GM18499 (cell line): ENCODE data around the gene SCN2B.
"Not testable (repeated sequence)": the region's sequence is repeated elsewhere in the genome, so short reads cannot be mapped to it uniquely, and the experiment has no call there.

Experiments used
- ATAC-seq: cut with Tn5 transposase; IDR thresholded peaks from one replicate; pipeline ENCODE4 v1.9.1; 2021; ENCODE audit warnings: moderate number of reproducible peaks; ENCODE audit not compliant: insufficient read depth, unreplicated experiment

SCN2B gene

GRCh38 chr11:118207079-118207478, 30.6 kb upstream of the SCN2B start:
- no peak for ATAC-seq

- no peak for ATAC-seq
Measured at GRCh38 chr11:118206391-118207031, 30.1 kb upstream of the SCN2B start.

- no peak for ATAC-seq
Measured at GRCh38 chr11:118205606-118206378, 29.4 kb upstream of the SCN2B start.

GRCh38 chr11:118202599-118203422, 26.4 kb upstream of the SCN2B start:
- no peak for ATAC-seq

GRCh38 chr11:118201966-118202365, 25.5 kb upstream of the SCN2B start:
- no peak for ATAC-seq

- no peak for ATAC-seq
Measured at GRCh38 chr11:118200901-118201680, 24.7 kb upstream of the SCN2B start.

GRCh38 chr11:118200497-118200896, 24.1 kb upstream of the SCN2B start:
- no peak for ATAC-seq

- no peak for ATAC-seq
Measured at GRCh38 chr11:118199135-118199534, 22.7 kb upstream of the SCN2B start.

GRCh38 chr11:118198370-118198769, 21.9 kb upstream of the SCN2B start:
- no peak for ATAC-seq

GRCh38 chr11:118194835-118195627, 18.6 kb upstream of the SCN2B start:
- no peak for ATAC-seq

- ATAC-seq: no peak
Measured at GRCh38 chr11:118193910-118194566, 17.6 kb upstream of the SCN2B start.

- not testable (repeated sequence) for ATAC-seq
Measured at GRCh38 chr11:118192817-118193216, 16.4 kb upstream of the SCN2B start.

- not testable (repeated sequence) for ATAC-seq
Measured at GRCh38 chr11:118190942-118191506, 14.6 kb upstream of the SCN2B start.

- no peak for ATAC-seq
Measured at GRCh38 chr11:118186346-118187107, 10.1 kb upstream of the SCN2B start.

- ATAC-seq: no peak
Measured at GRCh38 chr11:118184784-118185579, 8.5 kb upstream of the SCN2B start.

- not testable (repeated sequence) for ATAC-seq
Measured at GRCh38 chr11:118183691-118184090, 7.3 kb upstream of the SCN2B start.

GRCh38 chr11:118180300-118180703, 3.9 kb upstream of the SCN2B start:
- no peak for ATAC-seq
